Ecto neural progenitor cell (in vitro differentiated cells): ENCODE results near the gene TSPY8.
"Not testable (repeated sequence)": the region's sequence is repeated elsewhere in the genome, so short reads cannot be mapped to it uniquely, and the experiment has no call there.

Source experiments
- DNase-seq: peaks from one replicate; pipeline ENCODE4 v3.0.0-alpha.2; 2018; ENCODE audit warnings: low spot score

Gene TSPY8, protein sequence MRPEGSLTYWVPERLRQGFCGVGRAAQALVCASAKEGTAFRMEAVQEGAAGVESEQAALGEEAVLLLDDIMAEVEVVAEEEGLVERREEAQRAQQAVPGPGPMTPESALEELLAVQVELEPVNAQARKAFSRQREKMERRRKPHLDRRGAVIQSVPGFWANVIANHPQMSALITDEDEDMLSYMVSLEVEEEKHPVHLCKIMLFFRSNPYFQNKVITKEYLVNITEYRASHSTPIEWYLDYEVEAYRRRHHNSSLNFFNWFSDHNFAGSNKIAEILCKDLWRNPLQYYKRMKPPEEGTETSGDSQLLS

DNA sequence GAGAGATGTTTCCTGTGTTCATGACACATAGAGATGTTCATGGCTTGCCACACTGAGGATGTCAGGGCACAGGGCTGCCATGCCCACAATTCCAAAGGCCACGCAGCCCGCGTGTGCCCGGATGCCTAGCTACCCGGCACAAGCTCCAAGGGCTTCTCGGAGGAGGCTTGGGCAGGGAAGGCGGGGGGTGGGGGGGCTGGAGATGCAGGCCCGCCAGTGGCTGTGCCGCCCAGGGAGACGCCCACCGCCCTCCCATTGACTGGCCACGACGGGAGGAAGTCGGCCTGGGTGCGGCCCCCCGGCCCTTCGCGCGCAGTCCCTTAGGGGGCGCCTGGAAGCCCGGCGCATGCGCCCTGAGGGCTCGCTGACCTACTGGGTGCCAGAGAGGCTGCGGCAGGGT is at the start of gene TSPY8:
Gene TSPY8, plus strand, starts transcription at position 301 of the 400 bp plus-strand sequence. Its CDS starts 46 bp downstream, at position 347.
- not testable (repeated sequence) for DNase-seq

DNA sequence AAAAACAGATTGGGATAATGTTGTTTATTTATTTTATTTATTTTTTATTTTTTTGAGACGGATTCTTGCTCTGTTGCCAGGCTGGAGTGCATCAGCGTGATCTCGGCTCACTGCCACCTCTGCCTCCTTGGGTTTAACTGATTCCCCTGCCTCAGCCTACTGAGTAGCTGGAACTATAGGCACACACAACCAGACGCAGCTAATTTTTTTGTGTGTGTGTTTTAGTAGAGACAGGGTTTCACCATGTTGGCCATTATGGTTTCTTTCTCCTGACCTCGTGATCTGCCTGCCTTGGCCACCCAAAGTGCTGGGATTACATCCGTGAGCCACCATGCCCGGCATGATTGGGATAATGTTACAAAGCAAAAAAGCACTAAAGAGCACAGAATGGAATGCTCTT is 36.6 kb upstream of the TSPY8 start:
- DNase-seq = no peak

DNA sequence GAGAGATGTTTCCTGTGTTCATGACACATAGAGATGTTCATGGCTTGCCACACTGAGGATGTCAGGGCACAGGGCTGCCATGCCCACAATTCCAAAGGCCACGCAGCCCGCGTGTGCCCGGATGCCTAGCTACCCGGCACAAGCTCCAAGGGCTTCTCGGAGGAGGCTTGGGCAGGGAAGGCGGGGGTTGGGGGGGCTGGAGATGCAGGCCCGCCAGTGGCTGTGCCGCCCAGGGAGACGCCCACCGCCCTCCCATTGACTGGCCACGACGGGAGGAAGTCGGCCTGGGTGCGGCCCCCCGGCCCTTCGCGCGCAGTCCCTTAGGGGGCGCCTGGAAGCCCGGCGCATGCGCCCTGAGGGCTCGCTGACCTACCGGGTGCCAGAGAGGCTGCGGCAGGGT is 20.4 kb upstream of the TSPY8 start, which contains the start of gene TSPY4:
Gene TSPY4, plus strand, starts transcription at position 301 of the 400 bp plus-strand sequence. Its CDS starts 46 bp downstream, at position 347.
- DNase-seq = not testable (repeated sequence)

DNA sequence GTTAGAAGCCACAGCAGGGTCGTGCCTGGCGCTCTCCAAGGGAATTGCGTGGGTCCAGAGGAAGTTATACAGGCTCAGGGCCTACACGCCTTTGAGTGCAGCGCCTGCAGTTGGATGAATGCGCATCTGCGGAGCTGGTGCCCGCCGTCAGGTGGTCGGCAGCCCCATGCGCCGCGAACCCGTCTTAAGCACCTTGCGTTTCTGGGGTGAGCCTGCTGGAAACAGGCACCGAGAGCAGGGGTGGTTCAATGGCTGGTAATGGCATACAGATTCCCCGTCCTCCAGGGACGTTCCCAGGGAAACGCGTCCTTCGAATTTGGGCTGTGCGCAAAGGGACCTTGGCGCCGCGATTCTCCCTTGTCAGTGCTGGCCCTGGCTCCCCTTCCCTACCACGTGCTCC is 38.9 kb downstream of the TSPY8 start:
- not testable (repeated sequence) for DNase-seq

DNA sequence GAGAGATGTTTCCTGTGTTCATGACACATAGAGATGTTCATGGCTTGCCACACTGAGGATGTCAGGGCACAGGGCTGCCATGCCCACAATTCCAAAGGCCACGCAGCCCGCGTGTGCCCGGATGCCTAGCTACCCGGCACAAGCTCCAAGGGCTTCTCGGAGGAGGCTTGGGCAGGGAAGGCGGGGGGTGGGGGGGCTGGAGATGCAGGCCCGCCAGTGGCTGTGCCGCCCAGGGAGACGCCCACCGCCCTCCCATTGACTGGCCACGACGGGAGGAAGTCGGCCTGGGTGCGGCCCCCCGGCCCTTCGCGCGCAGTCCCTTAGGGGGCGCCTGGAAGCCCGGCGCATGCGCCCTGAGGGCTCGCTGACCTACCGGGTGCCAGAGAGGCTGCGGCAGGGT is 40.5 kb downstream of the TSPY8 start, which contains the start of gene TSPY3:
Gene TSPY3, plus strand, starts transcription at position 301 of the 400 bp plus-strand sequence. Its CDS starts 46 bp downstream, at position 347.
- not testable (repeated sequence) for DNase-seq
